Natural killer cell treated with Interleukin-12 subunit alpha and Interleukin-12 subunit beta and Interleukin-15 and Interleukin-18, amount 100 ng/mL, for 72 hours (primary cell): ENCODE measurements around the gene INO80E. TPM values are rescaled to one million over a fixed set of nuclear protein-coding genes. Genes with fewer than 3 reads are reported as not detected.
"Not testable (repeated sequence)": the region's sequence is repeated elsewhere in the genome, so short reads cannot be mapped to it uniquely, and the experiment has no call there.

Experiments used
- ATAC-seq, 2 donors: fragments of 150-1000 bp; cut with Tn5 transposase in 1 of 2; sonication (Bioruptor Pico), chemical (Tn5 transposase) in 1 of 2; 2 replicates each; pipeline ENCODE4 v1.10.0; 2021
- DNase-seq: peaks from one replicate; pipeline ENCODE4 v3.0.0; 2022; ENCODE audit warnings: low spot score
- H3K27ac Mint-ChIP-seq, 2 donors: 1 replicate in 1 of 2; 2 replicates in 1 of 2; pipeline ENCODE4 v1.8.0; 2022; ENCODE audit warnings: mixed read lengths in 2 of 2, mild to moderate bottlenecking in 1 of 2, moderate library complexity in 1 of 2
- H3K27me3 Mint-ChIP-seq, 2 donors: 1 replicate in 1 of 2; 2 replicates in 1 of 2; pipeline ENCODE4 v1.8.0; 2022; ENCODE audit warnings: mixed read lengths in 2 of 2
- H3K36me3 Mint-ChIP-seq: one replicate; pipeline ENCODE4 v1.8.0; 2022; ENCODE audit warnings: mixed read lengths
- H3K4me1 Mint-ChIP-seq, 2 donors: 1 replicate in 1 of 2; 2 replicates in 1 of 2; pipeline ENCODE4 v1.8.0; 2022; ENCODE audit warnings: low read depth in 2 of 2, mixed read lengths in 2 of 2, mild to moderate bottlenecking in 1 of 2
- H3K4me3 Mint-ChIP-seq: one replicate; pipeline ENCODE4 v1.8.0; 2022; ENCODE audit warnings: mixed read lengths
- H3K9me3 Mint-ChIP-seq: 2 replicates; pipeline ENCODE4 v1.8.0; 2022; ENCODE audit warnings: mixed read lengths
- total RNA-seq, 2 donors: library from RNA; stranded (reverse); gene quantifications; one replicate each; pipeline ENCODE4 v1.2.3, GENCODE V29; 2022

The INO80E gene
- total RNA-seq, 2 donors from 2014 or later, result 101 to 133 TPM

GRCh38 chr16:30030841-30031413 lies 34.9 kb downstream of the INO80E start, which contains the start of gene TLCD3B:
Gene TLCD3B, minus strand, starts transcription at chr16:30031271. Its CDS starts 744 bp downstream, at chr16:30030527.
- ATAC-seq, result no peak
- H3K27me3 Mint-ChIP-seq, result peaks cover 37 to 45% of the 10 kb centered on the region in 2 donors

GRCh38 chr16:30031477-30031918 lies 35.5 kb downstream of the INO80E start:
- no peaks in the 10 kb centered on the region for H3K9me3 Mint-ChIP-seq
- H3K27ac Mint-ChIP-seq, result no peak overlapping the region
- ATAC-seq (no peak), DNase-seq (peak; percentile 39)
- peaks cover 37 to 45% of the 10 kb centered on the region in 2 donors for H3K27me3 Mint-ChIP-seq
- H3K4me3 Mint-ChIP-seq, result no peak overlapping the region
- H3K36me3 Mint-ChIP-seq, result no peaks in the 10 kb centered on the region
- peaks cover 4 to 12% of the 10 kb centered on the region in 2 donors for H3K4me1 Mint-ChIP-seq

More at GRCh38 chr16:30030841-30031413, 34.9 kb downstream of the INO80E start, which contains the start of gene TLCD3B:
- H3K4me3 Mint-ChIP-seq, result peak within 1 kb of the TSS; percentile 43
- DNase-seq, result peak; percentile 49
- H3K27ac Mint-ChIP-seq, result no peak within 1 kb of the TSS
- no peaks in the 10 kb centered on the region for H3K36me3 Mint-ChIP-seq
- no peaks in the 10 kb centered on the region for H3K9me3 Mint-ChIP-seq
- peaks cover 4 to 12% of the 10 kb centered on the region in 2 donors for H3K4me1 Mint-ChIP-seq

GRCh38 chr16:30032083-30032819 lies 36.2 kb downstream of the INO80E start:
- Mint-ChIP-seq H3K4me1 (peaks cover 4 to 12% of the 10 kb centered on the region in 2 donors), H3K36me3 (no peaks in the 10 kb centered on the region), H3K27ac (no peak overlapping the region), H3K27me3 (peaks cover 29 to 38% of the 10 kb centered on the region in 2 donors), H3K9me3 (no peaks in the 10 kb centered on the region), H3K4me3 (peak overlapping the region; percentile 43)
- ATAC-seq, result peak; percentile 42 to 56
- peak; percentile 64 for DNase-seq

- no peak for ATAC-seq
- peak; percentile 13 for DNase-seq
- H3K27me3 Mint-ChIP-seq, result peaks cover 19 to 29% of the 10 kb centered on the region in 2 donors
- H3K36me3 Mint-ChIP-seq, result no peaks in the 10 kb centered on the region
- H3K4me3 Mint-ChIP-seq, result no peak overlapping the region
- no peak overlapping the region for H3K27ac Mint-ChIP-seq
- peaks cover 4 to 9% of the 10 kb centered on the region in 2 donors for H3K4me1 Mint-ChIP-seq
- no peaks in the 10 kb centered on the region for H3K9me3 Mint-ChIP-seq
These were observed 37.2 kb downstream of the INO80E start for GRCh38 chr16:30033270-30033669.

GRCh38 chr16:30040221-30040620 lies 44.2 kb downstream of the INO80E start:
- DNase-seq (no peak), ATAC-seq (no peak)
- Mint-ChIP-seq H3K27ac (no peak overlapping the region), H3K27me3 (peaks cover 0 to 3% of the 10 kb centered on the region in 2 donors), H3K36me3 (no peaks in the 10 kb centered on the region), H3K4me3 (no peak overlapping the region), H3K4me1 (peaks cover 3 to 6% of the 10 kb centered on the region in 2 donors), H3K9me3 (no peaks in the 10 kb centered on the region)

GRCh38 chr16:30040690-30041089 lies 44.6 kb downstream of the INO80E start:
- not testable (repeated sequence) for H3K27me3 Mint-ChIP-seq, ATAC-seq

GRCh38 chr16:30041841-30042240 lies 45.8 kb downstream of the INO80E start:
- Mint-ChIP-seq H3K27me3 (no peaks in the 10 kb centered on the region), H3K9me3 (no peaks in the 10 kb centered on the region), H3K4me1 (peaks cover 6 to 7% of the 10 kb centered on the region in 2 donors), H3K4me3 (no peak overlapping the region), H3K27ac (no peak overlapping the region), H3K36me3 (no peaks in the 10 kb centered on the region)
- no peak for DNase-seq
- ATAC-seq, result no peak

More at GRCh38 chr16:30040690-30041089, 44.6 kb downstream of the INO80E start:
- not testable (repeated sequence) for DNase-seq, H3K27ac Mint-ChIP-seq, H3K9me3 Mint-ChIP-seq, H3K36me3 Mint-ChIP-seq, H3K4me3 Mint-ChIP-seq, H3K4me1 Mint-ChIP-seq

GRCh38 chr16:30046178-30046577 lies 50.1 kb downstream of the INO80E start:
- DNase-seq (no peak), ATAC-seq (peak in 1 of 2 donors; percentile 33)
- H3K4me1 Mint-ChIP-seq, result peaks cover 9 to 13% of the 10 kb centered on the region in 2 donors
- H3K4me3 Mint-ChIP-seq, result no peak overlapping the region
- H3K27me3 Mint-ChIP-seq, result no peaks in the 10 kb centered on the region
- no peaks in the 10 kb centered on the region for H3K9me3 Mint-ChIP-seq
- no peak overlapping the region for H3K27ac Mint-ChIP-seq
- no peaks in the 10 kb centered on the region for H3K36me3 Mint-ChIP-seq

- ATAC-seq (peak in 1 of 2 donors; percentile 43), DNase-seq (no peak)
- Mint-ChIP-seq H3K4me3 (no peak overlapping the region), H3K4me1 (peaks cover 11 to 15% of the 10 kb centered on the region in 2 donors), H3K27me3 (no peaks in the 10 kb centered on the region), H3K9me3 (no peaks in the 10 kb centered on the region), H3K36me3 (no peaks in the 10 kb centered on the region), H3K27ac (no peak overlapping the region)
These were observed 50.5 kb downstream of the INO80E start for GRCh38 chr16:30046588-30046987.

GRCh38 chr16:30049871-30050270 lies 53.8 kb downstream of the INO80E start:
- H3K4me3 Mint-ChIP-seq, result no peak overlapping the region
- peaks cover 16 to 29% of the 10 kb centered on the region in 2 donors for H3K4me1 Mint-ChIP-seq
- ATAC-seq (no peak), DNase-seq (no peak)
- H3K9me3 Mint-ChIP-seq, result no peaks in the 10 kb centered on the region
- no peaks in the 10 kb centered on the region for H3K27me3 Mint-ChIP-seq
- no peaks in the 10 kb centered on the region for H3K36me3 Mint-ChIP-seq
- H3K27ac Mint-ChIP-seq, result peak overlapping the region in 1 of 2 donors; percentile 12

GRCh38 chr16:30051518-30051917 lies 55.5 kb downstream of the INO80E start:
- Mint-ChIP-seq H3K4me3 (peak overlapping the region; percentile 88), H3K9me3 (no peaks in the 10 kb centered on the region), H3K36me3 (no peaks in the 10 kb centered on the region), H3K4me1 (peaks cover 13 to 25% of the 10 kb centered on the region in 2 donors), H3K27ac (peak overlapping the region; percentile 10 to 73), H3K27me3 (no peaks in the 10 kb centered on the region)
- no peak for ATAC-seq
- DNase-seq, result no peak

- peak; percentile 90 to 95 for ATAC-seq
- Mint-ChIP-seq H3K27me3 (no peaks in the 10 kb centered on the region), H3K4me3 (peak overlapping the region; percentile 85), H3K9me3 (no peaks in the 10 kb centered on the region), H3K27ac (peak overlapping the region; percentile 71 to 74), H3K36me3 (no peaks in the 10 kb centered on the region), H3K4me1 (peaks cover 13 to 25% of the 10 kb centered on the region in 2 donors)
- peak; percentile 97 for DNase-seq
These were observed 56.8 kb downstream of the INO80E start for GRCh38 chr16:30052671-30053372.

GRCh38 chr16:30053376-30054015 lies 57.5 kb downstream of the INO80E start:
- ATAC-seq (peak in 1 of 2 donors; percentile 3), DNase-seq (no peak)
- peaks cover 13 to 25% of the 10 kb centered on the region in 2 donors for H3K4me1 Mint-ChIP-seq
- H3K27me3 Mint-ChIP-seq, result no peaks in the 10 kb centered on the region
- no peaks in the 10 kb centered on the region for H3K9me3 Mint-ChIP-seq
- H3K27ac Mint-ChIP-seq, result peak overlapping the region; percentile 46 to 71
- no peaks in the 10 kb centered on the region for H3K36me3 Mint-ChIP-seq
- H3K4me3 Mint-ChIP-seq, result peak overlapping the region; percentile 85
